ENCODE measurements around the gene INSYN2B. TPM values are rescaled to one million over a fixed set of nuclear protein-coding genes. Genes with fewer than 3 reads are reported as not detected.

INSYN2B gene
- total RNA-seq, 4 donors from 2014 or later, result 2.5 TPM; not detected in 3

DNA sequence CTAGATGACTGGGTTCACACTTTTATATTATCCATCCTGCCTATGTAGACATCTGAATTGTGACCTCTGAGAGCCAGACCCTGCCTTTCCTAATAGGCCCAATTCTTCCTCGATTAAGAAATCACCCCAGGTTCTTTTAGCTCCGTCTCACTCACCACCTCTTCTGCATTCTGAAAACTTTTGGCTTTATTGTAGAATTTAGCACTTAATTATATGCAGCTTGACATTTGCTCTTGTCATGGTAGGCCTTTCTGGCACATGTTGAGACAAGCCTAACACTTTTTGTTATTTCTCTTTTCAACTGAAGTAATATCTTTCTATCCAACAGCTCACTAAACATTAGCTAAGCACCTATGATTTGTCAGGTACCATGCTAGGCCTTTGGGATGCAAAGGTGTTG is 163.3 kb downstream of the INSYN2B start:
- no peaks in the 10 kb centered on the region for H3K27me3 ChIP-seq
- no peak for DNase-seq
- peaks cover 0 to 6% (median 0%) of the 10 kb centered on the region in 3 donors for H3K36me3 ChIP-seq
- no peak overlapping the region for H3K4me3 ChIP-seq
- no peaks in the 10 kb centered on the region for H3K9me3 ChIP-seq
- H3K27ac ChIP-seq, result no peak overlapping the region
- TF ChIP-seq POLR2A (IDR thresholded peaks at IDR 0.05) (no peak), CTCF (IDR thresholded peaks at IDR 0.05) (no peak)
- H3K4me1 ChIP-seq, result no peaks in the 10 kb centered on the region

- Histone ChIP-seq H3K9me3 (no peaks in the 10 kb centered on the region), H3K27me3 (no peaks in the 10 kb centered on the region), H3K4me1 (no peaks in the 10 kb centered on the region), H3K4me3 (no peak overlapping the region), H3K36me3 (peaks cover 0 to 5% (median 0%) of the 10 kb centered on the region in 3 donors), H3K27ac (no peak overlapping the region)
- no peak for TF ChIP-seq CTCF (IDR thresholded peaks at IDR 0.05)
- TF ChIP-seq POLR2A (IDR thresholded peaks at IDR 0.05), result no peak
- DNase-seq, result no peak
These were observed 165.8 kb downstream of the INSYN2B start for GRCh38 chr5:169814522-169814921.

Small RNA genes within 50 kb of the gene (small RNA-seq; reads per million reads assigned to genes)
- gene MIR378E, result 0 reads per million in 2 donors

Other genes starting within 250 kb of the INSYN2B start
- not detected for gene FOXI1, start 125.4 kb upstream of the INSYN2B start, total RNA-seq